Gastroesophageal sphincter (tissue), 4 donors: ENCODE measurements around the gene MRPL27. TPM values are rescaled to one million over a fixed set of nuclear protein-coding genes. Genes with fewer than 3 reads are reported as not detected.

ENCODE experiments used
- ATAC-seq: fragments of 150-250 bp; one replicate; pipeline ENCODE4 v1.9.1; 2016; ENCODE audit warnings: mild to moderate bottlenecking, moderate library complexity
- H3K27ac ChIP-seq, 4 donors: fragments of 200-600 bp; sonication (generic) in 3 of 4; 1 replicate in 3 of 4; 2 replicates in 1 of 4; pipeline ENCODE4 v1.5.1; 2016 to 2019
- H3K27me3 ChIP-seq: fragments of 200-600 bp; sonication (generic); one replicate; pipeline ENCODE4 v1.5.1; 2019
- H3K36me3 ChIP-seq, 2 donors: fragments of 200-600 bp; sonication (generic); one replicate each; pipeline ENCODE4 v1.5.1; 2019; ENCODE audit warnings: control low read depth in 1 of 2
- H3K4me1 ChIP-seq, 3 donors: fragments of 200-600 bp; sonication (generic); 1 replicate in 2 of 3; 2 replicates in 1 of 3; pipeline ENCODE4 v1.5.1; 2016 to 2019; ENCODE audit warnings: control low read depth in 2 of 3
- H3K4me3 ChIP-seq, 2 donors: fragments of 200-600 bp; sonication (generic); one replicate each; pipeline ENCODE4 v1.5.1; 2019; ENCODE audit warnings: mild to moderate bottlenecking in 1 of 2, moderate library complexity in 1 of 2
- H3K9me3 ChIP-seq, 3 donors: fragments of 200-600 bp; sonication (generic); one replicate each; pipeline ENCODE4 v1.5.1; 2017 to 2019; ENCODE audit warnings: control low read depth in 2 of 3
- CTCF ChIP-seq, 4 experiments: fragments of 200-600 bp in 2 of 4; fragments of 450-650 bp in 2 of 4; sonication (generic) in 1 of 4; IDR thresholded peaks; one replicate each; pipeline ENCODE4 v1.5.1; 2017 to 2019; ENCODE audit warnings: antibody characterized with exemption in 4 of 4, mild to moderate bottlenecking in 2 of 4, moderate library complexity in 2 of 4
- EP300 ChIP-seq: sonication (generic); formaldehyde crosslinking; IDR thresholded peaks from one replicate; pipeline ENCODE4 v1.6.1; 2017; ENCODE audit warnings: antibody characterized with exemption, mild to moderate bottlenecking
- POLR2A ChIP-seq, 2 donors: fragments of 450-650 bp; IDR thresholded peaks; one replicate each; pipeline ENCODE4 v1.6.1; 2017; ENCODE audit warnings: antibody characterized with exemption in 2 of 2, mild to moderate bottlenecking in 2 of 2, moderate library complexity in 1 of 2
- POLR2AphosphoS5 ChIP-seq: sonication (generic); formaldehyde crosslinking; IDR thresholded peaks from one replicate; pipeline ENCODE4 v1.6.1; 2017; ENCODE audit warnings: antibody characterized with exemption
- WGBS, 2 donors: methylation state at CpG; one replicate each; pipeline ENCODE4 v1.1.5; 2018; ENCODE audit warnings: low coverage in 1 of 2; 5-methylcytosine and 5-hydroxymethylcytosine counted together
- small RNA-seq, 4 donors: library from RNA; depleted of rRNA; stranded (forward); fragments of <200 nt; gene quantifications; one replicate each; pipeline ENCODE3, GENCODE V24; 2016
- total RNA-seq, 4 donors: library from RNA; depleted of rRNA; stranded (reverse); fragments of >200 nt; gene quantifications; one replicate each; pipeline ENCODE4 v1.1.0, GENCODE V29; 2016

Gene MRPL27
- total RNA-seq, 4 donors from 2014 or later: 40.3 to 62.1 (median 52.2) TPM

DNA sequence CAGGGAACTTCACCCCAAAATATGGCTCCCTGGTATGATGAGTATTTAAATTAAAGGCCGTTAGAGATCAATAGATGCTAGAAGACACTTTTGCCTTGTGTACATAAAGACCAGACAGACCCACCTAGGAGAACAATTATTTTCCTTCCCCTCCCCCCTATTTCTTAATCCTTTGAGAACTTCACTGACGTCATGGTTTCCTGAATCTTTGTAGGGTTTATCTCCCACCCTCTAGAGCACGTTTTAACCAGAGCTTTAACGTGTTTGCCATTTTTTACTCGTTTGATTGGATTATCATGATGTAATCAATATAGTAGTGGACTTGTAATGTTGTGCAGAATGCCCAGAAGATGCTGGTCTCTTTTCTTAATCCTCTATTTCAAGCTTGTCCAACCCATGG is 49.9 kb downstream of the MRPL27 start:
- no peak overlapping the region for H3K4me3 ChIP-seq
- no peaks in the 10 kb centered on the region for H3K27me3 ChIP-seq
- H3K36me3 ChIP-seq: no peaks in the 10 kb centered on the region
- no peaks in the 10 kb centered on the region for H3K9me3 ChIP-seq
- WGBS, 2 donors: 67 to 86% methylated on average over 5 of the region's 5 CpGs
- ATAC-seq: no peak
- no peak overlapping the region for H3K27ac ChIP-seq
- H3K4me1 ChIP-seq: no peaks in the 10 kb centered on the region
- TF ChIP-seq POLR2AphosphoS5: no peak
- no peak for TF ChIP-seq CTCF (IDR thresholded peaks at IDR 0.05)
- TF ChIP-seq POLR2A (IDR thresholded peaks at IDR 0.05): no peak
- no peak for TF ChIP-seq EP300

DNA sequence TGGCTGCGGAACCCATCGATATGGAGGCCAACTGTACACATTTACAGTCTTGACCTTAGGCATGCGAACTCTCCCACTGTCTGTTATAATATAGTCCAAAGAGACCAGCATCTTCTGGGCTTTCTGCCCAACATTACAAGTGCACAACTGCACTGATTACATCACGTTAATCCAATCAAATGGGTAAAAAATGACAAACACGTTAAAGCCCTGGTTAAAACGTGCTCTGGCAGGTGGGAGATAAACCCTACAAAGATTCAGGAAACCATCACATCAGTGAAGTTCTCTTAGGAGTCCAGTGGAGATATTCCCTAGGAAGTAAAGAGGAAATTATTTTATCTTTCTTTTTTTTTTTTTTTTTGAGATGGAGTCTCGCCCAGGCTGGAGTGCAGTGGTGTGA is 50.7 kb downstream of the MRPL27 start:
- Histone ChIP-seq H3K4me3 (no peak overlapping the region), H3K4me1 (no peaks in the 10 kb centered on the region), H3K27me3 (no peaks in the 10 kb centered on the region), H3K36me3 (no peaks in the 10 kb centered on the region), H3K9me3 (no peaks in the 10 kb centered on the region), H3K27ac (no peak overlapping the region)
- 60 to 68% methylated on average over 7 of the region's 7 CpGs for WGBS, 2 donors
- ATAC-seq: no peak
- TF ChIP-seq CTCF (IDR thresholded peaks at IDR 0.05): no peak
- TF ChIP-seq POLR2A (IDR thresholded peaks at IDR 0.05): no peak
- TF ChIP-seq POLR2AphosphoS5: no peak
- TF ChIP-seq EP300: no peak

DNA sequence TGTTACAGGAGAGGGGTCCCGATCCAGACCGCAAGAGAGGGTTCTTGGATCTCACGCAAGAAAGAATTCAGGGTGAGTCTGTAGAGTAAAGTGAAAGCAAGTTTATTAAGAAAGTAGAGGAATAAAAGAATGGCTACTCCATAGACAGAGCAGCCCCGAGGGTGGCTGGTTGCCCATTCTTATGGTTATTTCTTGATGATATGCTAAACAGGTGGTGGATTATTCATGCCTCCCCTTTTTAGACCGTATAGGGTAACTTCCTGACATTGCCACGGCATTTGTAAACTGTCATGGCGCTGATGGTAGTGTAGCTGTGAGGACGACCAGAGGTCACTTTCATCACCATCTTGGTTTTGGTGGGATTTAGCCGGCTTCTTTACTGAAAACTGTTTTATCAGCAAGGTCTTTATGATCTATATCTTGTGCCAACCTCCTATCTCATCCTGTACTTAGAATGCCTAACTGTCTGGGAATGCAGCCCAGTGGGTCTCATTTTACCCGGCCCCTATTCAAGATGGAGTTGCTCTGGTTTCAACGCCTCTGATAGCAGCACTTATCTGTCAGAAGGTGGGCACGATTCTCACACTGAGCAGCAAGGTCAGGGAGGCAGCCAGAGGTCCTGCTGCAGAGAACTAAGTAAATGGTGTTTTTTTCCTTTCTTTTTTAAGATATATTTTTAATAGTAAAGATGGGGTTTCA is 53.5 kb downstream of the MRPL27 start:
- no peak for TF ChIP-seq POLR2A (IDR thresholded peaks at IDR 0.05)
- no peak for TF ChIP-seq POLR2AphosphoS5
- no peak for TF ChIP-seq CTCF (IDR thresholded peaks at IDR 0.05)
- TF ChIP-seq EP300: no peak
- ATAC-seq: no peak
- no peak overlapping the region for H3K4me3 ChIP-seq
- H3K27ac ChIP-seq: no peak overlapping the region
- H3K36me3 ChIP-seq: no peaks in the 10 kb centered on the region
- no peaks in the 10 kb centered on the region for H3K4me1 ChIP-seq
- no peaks in the 10 kb centered on the region for H3K9me3 ChIP-seq
- H3K27me3 ChIP-seq: no peaks in the 10 kb centered on the region
- WGBS, 2 donors: 83 to 88% methylated on average over 10 to 12 of the region's 12 CpGs

DNA sequence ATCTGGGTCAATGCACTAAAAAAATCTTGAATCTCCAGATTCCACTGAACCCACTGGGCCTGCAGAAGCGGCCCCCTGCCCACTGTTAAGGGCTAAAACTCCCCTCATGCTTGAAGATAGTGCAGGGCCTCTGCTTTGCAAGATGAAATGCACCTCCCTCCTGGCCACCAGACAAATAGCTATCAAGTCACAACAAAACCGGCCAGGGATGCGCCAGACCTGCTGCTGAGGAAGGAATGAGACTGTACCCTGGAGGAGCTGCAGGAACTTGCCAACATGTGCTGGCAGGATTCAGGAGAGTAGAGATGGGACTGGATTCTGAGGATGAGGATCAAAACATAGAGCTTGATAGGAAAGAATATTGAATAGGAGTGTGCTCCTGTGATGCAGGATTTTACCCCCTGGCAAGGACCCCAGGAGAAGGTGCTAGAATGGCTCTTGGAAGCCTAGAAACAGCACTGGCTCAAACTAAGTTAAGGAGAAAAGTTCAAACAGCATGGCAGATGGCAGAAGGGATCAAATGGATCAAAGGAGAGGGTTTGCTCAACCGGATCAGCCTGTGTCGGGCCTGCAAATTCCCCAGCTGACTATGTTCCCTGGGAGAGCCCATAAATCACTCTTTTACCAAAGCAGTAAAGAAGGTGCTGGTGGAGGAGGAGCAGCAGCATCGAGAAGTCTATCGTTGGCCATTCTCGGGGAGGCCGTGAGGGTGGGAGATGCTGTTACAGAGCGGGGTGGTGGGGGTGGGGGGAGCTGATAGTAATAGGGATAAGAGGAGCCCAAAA is 54.3 kb downstream of the MRPL27 start:
- TF ChIP-seq EP300: no peak
- no peak for TF ChIP-seq POLR2AphosphoS5
- TF ChIP-seq POLR2A (IDR thresholded peaks at IDR 0.05): no peak
- no peak for TF ChIP-seq CTCF (IDR thresholded peaks at IDR 0.05)
- ATAC-seq: no peak
- no peaks in the 10 kb centered on the region for H3K27me3 ChIP-seq
- no peaks in the 10 kb centered on the region for H3K9me3 ChIP-seq
- H3K4me1 ChIP-seq: no peaks in the 10 kb centered on the region
- WGBS, 2 donors: 52 to 64% methylated on average over 4 to 8 of the region's 10 CpGs
- H3K36me3 ChIP-seq: no peaks in the 10 kb centered on the region
- H3K27ac ChIP-seq: no peak overlapping the region
- H3K4me3 ChIP-seq: no peak overlapping the region

Small RNA genes within 50 kb of the gene (small RNA-seq; reads per million reads assigned to genes)
- gene RF00019: 0 reads per million in 4 donors

Other genes with a start within 250 kb of the MRPL27 start
- gene SAMD14, start 243.0 kb downstream of the MRPL27 start, total RNA-seq: 1 to 10 TPM; 1.3 to 2.8 (median 2.3) TPM
- gene PPP1R9B, start 222.5 kb downstream of the MRPL27 start, total RNA-seq: 10 to 100 TPM; 23.3 to 38.1 (median 30.8) TPM
- gene SGCA, start 207.2 kb downstream of the MRPL27 start, total RNA-seq: 100 to 1,000 TPM in 2 of 4 donors, 10 to 100 TPM in 2; 58.1 to 145 (median 93.4) TPM
- 10 to 100 TPM; 14.6 to 92.9 (median 69.7) TPM for gene COL1A1, start 171.6 kb downstream of the MRPL27 start, total RNA-seq
- under 1 TPM in 1 of 4 donors, not detected in 3; 0.16 TPM for gene TMEM92, start 98.7 kb downstream of the MRPL27 start, total RNA-seq
- gene XYLT2, start 27.1 kb downstream of the MRPL27 start, total RNA-seq: 10 to 100 TPM; 19.4 to 30.7 (median 23.4) TPM
- gene EME1, start within 50 bp of the MRPL27 start, total RNA-seq: under 1 TPM in 1 of 4 donors, not detected in 3; 0.54 TPM
- gene LRRC59, start 24.3 kb upstream of the MRPL27 start, total RNA-seq: 10 to 100 TPM; 34.4 to 76.6 (median 50.3) TPM
- gene ACSF2, start 53.0 kb upstream of the MRPL27 start, total RNA-seq: 10 to 100 TPM; 11.5 to 23.3 (median 16.1) TPM
- not detected for gene CHAD, start 95.7 kb upstream of the MRPL27 start, total RNA-seq
- gene RSAD1, start 105.7 kb upstream of the MRPL27 start, total RNA-seq: 10 to 100 TPM; 10.7 to 26.3 (median 21.3) TPM
- under 1 TPM in 2 of 4 donors, not detected in 2; 0.27 to 0.31 TPM for gene MYCBPAP, start 135.3 kb upstream of the MRPL27 start, total RNA-seq
- 1 to 10 TPM in 1 of 4 donors, not detected in 3; 7.3 TPM for gene EPN3, start 159.6 kb upstream of the MRPL27 start, total RNA-seq
- gene SPATA20, start 174.0 kb upstream of the MRPL27 start, total RNA-seq: 10 to 100 TPM; 45.0 to 75.3 (median 59.8) TPM
- gene CACNA1G, start 187.5 kb upstream of the MRPL27 start, total RNA-seq: under 1 TPM in 3 of 4 donors, not detected in 1; 0.15 to 0.94 (median 0.16) TPM